ENCODE measurements around the gene MPZL1. TPM values are rescaled to one million over a fixed set of nuclear protein-coding genes. Genes with fewer than 3 reads are reported as not detected.
"Not testable (repeated sequence)": the region's sequence is repeated elsewhere in the genome, so short reads cannot be mapped to it uniquely, and the experiment has no call there.

The MPZL1 gene
- total RNA-seq, 1 experiment from 2014 or later, result 159 TPM

GRCh38 chr1:167739752-167740151, 18.0 kb downstream of the MPZL1 start:
- DNase-seq (ENCODE audit: low read depth), result no peak
- in situ Hi-C loops (cut with HindIII; ENCODE audit: low pct_unique_long_range_greater_than_20kb, low sequenced_read_pairs), result no loop called here

- DNase-seq (ENCODE audit: low read depth); in situ Hi-C loops (cut with HindIII; ENCODE audit: low pct_unique_long_range_greater_than_20kb, low sequenced_read_pairs): not testable (repeated sequence)
Observed at GRCh38 chr1:167741103-167741502, 19.3 kb downstream of the MPZL1 start.

GRCh38 chr1:167742392-167743057, 20.7 kb downstream of the MPZL1 start:
- in situ Hi-C loops (cut with HindIII; ENCODE audit: low pct_unique_long_range_greater_than_20kb, low sequenced_read_pairs); DNase-seq (ENCODE audit: low read depth): not testable (repeated sequence)

DNA sequence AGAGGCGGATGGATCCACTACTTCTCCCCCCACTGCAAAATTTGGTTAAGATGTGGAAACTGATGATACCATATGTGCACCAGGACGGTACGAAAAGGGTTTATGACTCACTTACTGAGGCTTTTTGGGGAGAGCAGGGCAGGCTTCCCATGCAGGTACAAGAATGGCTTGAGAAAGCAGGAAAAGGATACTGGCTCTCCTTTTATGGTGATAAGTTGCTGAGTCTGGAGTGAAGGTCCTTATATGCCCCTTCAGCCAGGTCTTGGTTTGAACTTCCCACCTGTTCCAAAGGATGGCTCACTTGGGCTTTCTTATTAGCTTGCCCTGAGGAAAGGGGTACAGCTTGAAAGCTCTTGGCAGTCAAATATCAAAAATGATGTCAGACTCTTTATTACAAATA, 23.1 kb downstream of the MPZL1 start:
- in situ Hi-C loops (cut with HindIII; ENCODE audit: low pct_unique_long_range_greater_than_20kb, low sequenced_read_pairs), result no loop called here
- DNase-seq (ENCODE audit: low read depth), result no peak

DNA sequence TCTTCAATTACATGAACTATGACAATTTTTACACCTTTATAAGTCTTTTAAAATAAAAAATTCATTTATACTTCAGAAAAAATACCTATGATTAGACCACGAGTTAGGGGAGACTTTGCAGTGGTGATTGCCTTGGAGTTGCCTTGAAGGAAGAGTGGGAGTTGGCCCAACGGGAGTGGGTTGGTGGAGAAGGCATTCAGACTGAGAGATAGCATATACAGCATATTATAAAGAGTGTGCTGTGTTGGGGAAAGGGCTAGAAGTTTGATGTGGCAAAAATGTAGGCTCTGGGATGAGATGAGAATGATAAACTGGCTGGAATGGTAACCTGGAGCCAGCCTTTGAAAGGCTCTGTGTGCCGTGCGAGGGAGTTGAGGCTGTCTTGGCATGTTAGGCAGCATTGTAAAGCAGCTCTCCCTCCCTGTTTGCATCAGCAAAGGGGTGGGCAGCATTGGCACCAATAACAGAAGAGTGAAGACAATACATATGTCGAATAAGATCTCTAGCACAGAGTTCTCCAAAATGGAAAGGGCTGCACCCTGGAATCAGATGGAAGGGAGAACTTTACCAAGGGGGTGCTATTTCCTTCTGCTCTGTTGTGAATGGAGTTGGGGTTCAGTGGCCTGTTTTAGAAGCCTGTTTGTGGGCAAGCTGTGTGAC, 24.4 kb downstream of the MPZL1 start:
- in situ Hi-C loops (cut with HindIII; ENCODE audit: low pct_unique_long_range_greater_than_20kb, low sequenced_read_pairs), result no loop called here
- no peak for DNase-seq (ENCODE audit: low read depth)

DNA sequence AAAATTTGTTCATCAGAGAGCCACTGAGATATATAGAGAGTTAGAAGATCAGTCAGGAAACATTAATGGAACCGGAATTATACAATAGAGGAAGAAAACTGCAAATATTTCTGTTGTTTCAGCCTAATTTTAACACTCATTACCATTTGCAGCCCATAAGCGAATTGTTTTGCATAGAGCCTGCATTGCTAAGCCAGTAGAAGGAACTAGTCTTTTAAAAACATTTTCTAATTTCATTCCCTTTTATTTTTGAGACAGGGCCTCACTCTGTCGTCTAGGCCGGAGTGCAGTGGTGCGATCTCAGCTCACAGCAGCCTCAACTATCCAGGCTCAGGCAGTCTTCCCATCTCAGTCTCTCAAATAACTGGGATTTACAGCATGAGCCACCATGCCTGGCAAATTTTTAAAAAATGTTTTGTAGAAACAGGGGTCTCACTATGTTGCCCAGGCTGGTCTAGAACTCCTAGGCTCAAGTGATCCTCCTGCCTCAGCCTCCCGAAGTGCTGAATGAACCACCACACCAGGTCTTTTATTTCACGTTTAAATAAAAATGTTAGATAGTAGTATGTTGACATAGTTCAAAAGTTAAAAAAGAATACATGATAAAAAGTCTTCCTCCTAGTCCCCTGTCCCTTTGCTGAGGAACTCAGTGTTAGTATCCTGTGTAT, 25.3 kb downstream of the MPZL1 start:
- in situ Hi-C loops (cut with HindIII; ENCODE audit: low pct_unique_long_range_greater_than_20kb, low sequenced_read_pairs), result no loop called here
- no peak for DNase-seq (ENCODE audit: low read depth)

DNA sequence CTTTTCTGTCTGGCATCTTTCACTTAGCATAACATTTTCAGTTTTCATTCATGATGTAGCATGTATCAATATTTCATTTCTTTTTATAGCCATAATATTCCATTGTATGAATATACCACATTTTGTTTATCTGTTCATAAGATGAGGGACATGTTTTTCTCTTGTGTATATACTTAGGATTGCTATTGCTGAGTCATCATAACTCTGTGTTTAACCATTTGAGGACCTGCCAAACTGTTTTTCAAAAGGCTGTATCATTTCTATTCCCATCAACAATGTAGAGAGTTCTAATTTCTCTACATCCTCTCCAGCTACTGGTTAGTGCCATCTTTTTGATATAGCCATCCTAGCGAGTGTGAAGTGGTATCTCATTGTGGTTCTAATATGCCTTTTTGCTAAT, 26.2 kb downstream of the MPZL1 start:
- in situ Hi-C loops (cut with HindIII; ENCODE audit: low pct_unique_long_range_greater_than_20kb, low sequenced_read_pairs), result no loop called here
- DNase-seq (ENCODE audit: low read depth), result no peak

DNA sequence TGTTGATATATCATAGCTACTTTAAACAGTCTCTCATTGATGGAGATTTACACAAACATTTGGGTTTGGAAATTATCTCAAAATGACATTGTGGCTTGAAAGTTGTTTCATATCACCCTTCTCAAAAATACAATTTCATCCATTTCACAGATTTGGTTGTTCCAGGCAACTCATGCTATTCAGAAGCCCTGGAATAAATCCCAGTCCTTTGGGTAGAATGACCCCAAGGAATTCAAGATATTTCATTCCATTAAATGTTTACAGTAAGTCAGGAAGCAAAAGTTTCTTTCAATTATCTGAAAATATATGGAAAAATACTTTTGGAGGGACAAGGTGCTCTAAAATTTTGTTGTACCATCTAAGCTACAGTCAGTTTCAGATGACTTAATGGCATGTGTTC, 27.1 kb downstream of the MPZL1 start:
- in situ Hi-C loops (cut with HindIII; ENCODE audit: low pct_unique_long_range_greater_than_20kb, low sequenced_read_pairs), result no loop called here
- no peak for DNase-seq (ENCODE audit: low read depth)

GRCh38 chr1:167749741-167750140, 28.0 kb downstream of the MPZL1 start:
- DNase-seq (ENCODE audit: low read depth), result no peak
- in situ Hi-C loops (cut with HindIII; ENCODE audit: low pct_unique_long_range_greater_than_20kb, low sequenced_read_pairs), result no loop called here

DNA sequence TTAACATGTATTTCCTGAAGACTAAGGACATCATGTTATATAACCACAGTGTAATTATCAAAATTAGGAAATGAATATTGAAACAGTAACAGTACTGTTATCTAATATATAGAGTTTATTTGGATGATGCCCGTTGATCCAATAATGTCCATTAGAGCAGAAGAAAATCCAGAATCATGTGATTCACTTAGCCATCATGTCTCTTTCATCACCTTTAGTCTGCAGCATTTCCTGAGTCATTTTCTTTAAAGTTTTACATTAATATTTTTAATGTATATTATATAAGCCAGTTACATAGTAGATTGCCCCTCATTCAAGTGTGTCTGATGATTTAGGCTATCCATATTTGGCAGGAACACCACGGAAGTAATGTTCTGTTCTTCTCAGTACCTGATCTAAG, 28.9 kb downstream of the MPZL1 start:
- in situ Hi-C loops (cut with HindIII; ENCODE audit: low pct_unique_long_range_greater_than_20kb, low sequenced_read_pairs), result no loop called here
- no peak for DNase-seq (ENCODE audit: low read depth)

- no peak for DNase-seq (ENCODE audit: low read depth)
- in situ Hi-C loops (cut with HindIII; ENCODE audit: low pct_unique_long_range_greater_than_20kb, low sequenced_read_pairs), result no loop called here
Observed at GRCh38 chr1:167751676-167752075, 29.9 kb downstream of the MPZL1 start.

GRCh38 chr1:167752219-167752985, 30.6 kb downstream of the MPZL1 start:
- in situ Hi-C loops (cut with HindIII; ENCODE audit: low pct_unique_long_range_greater_than_20kb, low sequenced_read_pairs), result no loop called here
- no peak for DNase-seq (ENCODE audit: low read depth)

GRCh38 chr1:167755654-167756053, 33.9 kb downstream of the MPZL1 start:
- in situ Hi-C loops (cut with HindIII; ENCODE audit: low pct_unique_long_range_greater_than_20kb, low sequenced_read_pairs), result no loop called here
- DNase-seq (ENCODE audit: low read depth), result no peak

GRCh38 chr1:167756730-167757405, 35.1 kb downstream of the MPZL1 start:
- DNase-seq (ENCODE audit: low read depth), result no peak
- in situ Hi-C loops (cut with HindIII; ENCODE audit: low pct_unique_long_range_greater_than_20kb, low sequenced_read_pairs), result no loop called here

GRCh38 chr1:167757433-167758309, 35.9 kb downstream of the MPZL1 start:
- in situ Hi-C loops (cut with HindIII; ENCODE audit: low pct_unique_long_range_greater_than_20kb, low sequenced_read_pairs), result no loop called here
- DNase-seq (ENCODE audit: low read depth), result no peak

GRCh38 chr1:167761400-167761799, 39.6 kb downstream of the MPZL1 start:
- in situ Hi-C loops (cut with HindIII; ENCODE audit: low pct_unique_long_range_greater_than_20kb, low sequenced_read_pairs), result no loop called here

DNA sequence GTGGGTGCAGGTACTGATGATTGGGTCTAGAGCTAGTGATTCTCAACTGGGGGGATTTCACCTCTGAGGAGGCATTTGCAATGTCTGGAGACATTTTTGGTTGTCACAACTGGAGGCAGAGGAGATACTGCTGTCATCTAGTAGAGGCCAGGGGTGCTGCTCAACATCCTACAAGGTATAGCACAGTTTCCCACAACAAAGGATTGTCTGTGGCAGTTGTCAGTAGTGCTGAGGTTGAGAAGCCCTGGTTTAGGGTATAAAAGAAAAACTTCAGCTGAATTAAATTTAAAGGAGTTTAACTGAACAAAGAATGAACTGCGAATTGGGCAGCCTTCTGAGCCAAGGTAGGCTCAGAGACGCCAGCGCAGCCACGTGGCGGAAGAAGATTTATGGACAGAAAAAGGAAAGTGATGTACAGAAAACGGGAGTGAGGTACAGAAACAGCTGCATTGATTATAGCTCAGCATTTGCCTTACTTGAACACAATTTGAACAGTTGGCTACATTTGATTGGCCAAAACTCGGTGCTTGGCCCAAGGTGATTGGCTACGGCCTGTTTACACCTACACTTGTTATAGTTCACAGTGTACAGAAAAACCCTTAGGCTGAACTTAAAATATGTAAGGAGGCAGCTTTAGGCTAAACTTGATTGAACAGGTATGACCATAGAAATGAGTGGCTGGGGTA, 40.4 kb downstream of the MPZL1 start:
- DNase-seq (ENCODE audit: low read depth), result no peak
- in situ Hi-C loops (cut with HindIII; ENCODE audit: low pct_unique_long_range_greater_than_20kb, low sequenced_read_pairs), result no loop called here

More at GRCh38 chr1:167761400-167761799, 39.6 kb downstream of the MPZL1 start:
- no peak for DNase-seq (ENCODE audit: low read depth)
